Left lung (tissue), 10 donors: ENCODE data around the gene RAPGEF1. TPM values are rescaled to one million over a fixed set of nuclear protein-coding genes. Genes with fewer than 3 reads are reported as not detected.
A peak's percentile ranks its signal among the peaks of the same experiment; 100 is the strongest.
"Not testable (repeated sequence)": the region's sequence is repeated elsewhere in the genome, so short reads cannot be mapped to it uniquely, and the experiment has no call there.

ENCODE experiments used
- ATAC-seq: fragments of 200-7000 bp; cut with Tn5 transposase; one replicate; pipeline ENCODE4 v1.9.1; 2020; ENCODE audit warnings: moderate library complexity
- DNase-seq, 4 donors: peaks; one replicate each; pipeline ENCODE4 v3.0.0-alpha.2; 2013 to 2020
- H3K27ac ChIP-seq, 2 donors: fragments of 200-600 bp; sonication (generic) in 1 of 2; one replicate each; pipeline versions ENCODE4 v1.5.0 to v1.8.0; 2020 to 2021
- H3K27me3 ChIP-seq, 2 donors: fragments of 200-600 bp; sonication (generic) in 1 of 2; one replicate each; pipeline versions ENCODE4 v1.5.0 to v1.8.0; 2020 to 2021
- H3K36me3 ChIP-seq, 2 donors: fragments of 200-600 bp; sonication (generic) in 1 of 2; one replicate each; pipeline versions ENCODE4 v1.5.0 to v1.8.0; 2020 to 2021
- H3K4me1 ChIP-seq, 2 donors: fragments of 200-600 bp; one replicate each; pipeline ENCODE4 v1.8.0; 2021
- H3K4me3 ChIP-seq, 2 donors: fragments of 200-600 bp; sonication (generic) in 1 of 2; one replicate each; pipeline versions ENCODE4 v1.5.0 to v1.8.0; 2020 to 2021; ENCODE audit warnings: mild to moderate bottlenecking in 1 of 2
- H3K9me3 ChIP-seq, 2 donors: fragments of 200-600 bp; sonication (generic) in 1 of 2; one replicate each; pipeline versions ENCODE4 v1.5.0 to v1.8.0; 2020 to 2021
- CTCF ChIP-seq, 2 donors: fragments of 200-600 bp; sonication (generic) in 1 of 2; IDR thresholded peaks; one replicate each; pipeline versions ENCODE4 v1.5.0 to v1.8.0; 2021; ENCODE audit warnings: antibody characterized with exemption in 2 of 2
- intact Hi-C, 2 donors: fragments of 100-400 bp; cut with DNase I; formaldehyde crosslinking; loops; one replicate each; pipeline versions ENCODE4 v1.11.2 to v1.14.2; 2022
- polyA plus RNA-seq, 6 donors: library from polyadenylated mRNA; unstranded; fragments of 120-200 nt; gene quantifications; one replicate each; pipeline ENCODE4 v1.2.1, GENCODE V29; 2013; ENCODE audit not compliant: insufficient read length in 6 of 6
- total RNA-seq, 2 donors: library from RNA; stranded (reverse); fragmentation: NEBNext Ultra II Directional; extraction: Animal tissue kit (Norgen Biotek cat#: 25700); gene quantifications; one replicate each; pipeline ENCODE4 v1.2.1, GENCODE V29; 2021
- donor health status: DM: no; HTN: yes; CAD: no.
- donor health status: DM: no; HTN: no; CAD: no.

RAPGEF1 gene
- total and polyA plus RNA-seq, 8 donors, result 37.5 to 112 (median 45.6) TPM

- H3K4me3 ChIP-seq, result no peak overlapping the region
- H3K4me1 ChIP-seq, result peaks cover 20 to 69% of the 10 kb centered on the region in 2 donors
- intact Hi-C loops, result no loop called here
- DNase-seq (no peak), ATAC-seq (no peak)
- no peaks in the 10 kb centered on the region for H3K9me3 ChIP-seq
- H3K27me3 ChIP-seq, result no peaks in the 10 kb centered on the region
- no peaks in the 10 kb centered on the region for H3K36me3 ChIP-seq
- peak overlapping the region in 1 of 2 donors; percentile 21 for H3K27ac ChIP-seq
- no peak for TF ChIP-seq CTCF (IDR thresholded peaks at IDR 0.05)
These were observed 73.8 kb downstream of the RAPGEF1 start for GRCh38 chr9:131666029-131666428.

GRCh38 chr9:131663288-131663687 is 76.6 kb downstream of the RAPGEF1 start:
- Histone ChIP-seq H3K36me3 (no peaks in the 10 kb centered on the region), H3K27ac (no peak overlapping the region), H3K4me1 (peaks cover 15 to 67% of the 10 kb centered on the region in 2 donors), H3K9me3 (no peaks in the 10 kb centered on the region), H3K27me3 (no peaks in the 10 kb centered on the region), H3K4me3 (no peak overlapping the region)
- DNase-seq (no peak), ATAC-seq (no peak)
- intact Hi-C loops, result no loop called here
- no peak for TF ChIP-seq CTCF (IDR thresholded peaks at IDR 0.05)

- H3K4me3 ChIP-seq, H3K9me3 ChIP-seq, intact Hi-C loops: not testable (repeated sequence)
These were observed 77.6 kb downstream of the RAPGEF1 start for GRCh38 chr9:131662289-131662621.

GRCh38 chr9:131661568-131662288 is 78.1 kb downstream of the RAPGEF1 start:
- DNase-seq, result no peak
- no peaks in the 10 kb centered on the region for H3K9me3 ChIP-seq
- no peak for ATAC-seq

More at GRCh38 chr9:131662289-131662621, 77.6 kb downstream of the RAPGEF1 start:
- H3K27ac ChIP-seq, ATAC-seq, H3K27me3 ChIP-seq, H3K36me3 ChIP-seq, DNase-seq: not testable (repeated sequence)
- peaks cover 18 to 67% of the 10 kb centered on the region in 2 donors for H3K4me1 ChIP-seq

GRCh38 chr9:131660466-131661405 is 79.1 kb downstream of the RAPGEF1 start:
- ATAC-seq (no peak), DNase-seq (no peak)
- Histone ChIP-seq H3K9me3 (no peaks in the 10 kb centered on the region), H3K4me1 (peaks cover 21 to 67% of the 10 kb centered on the region in 2 donors), H3K36me3 (no peaks in the 10 kb centered on the region), H3K4me3 (no peak overlapping the region), H3K27me3 (no peaks in the 10 kb centered on the region), H3K27ac (no peak overlapping the region)
- intact Hi-C loops, result no loop called here
- no peak for TF ChIP-seq CTCF (IDR thresholded peaks at IDR 0.05)

More at GRCh38 chr9:131661568-131662288, 78.1 kb downstream of the RAPGEF1 start:
- Histone ChIP-seq H3K27ac (no peak overlapping the region), H3K36me3 (no peaks in the 10 kb centered on the region), H3K4me3 (no peak overlapping the region), H3K4me1 (peaks cover 18 to 67% of the 10 kb centered on the region in 2 donors), H3K27me3 (no peaks in the 10 kb centered on the region)
- TF ChIP-seq CTCF (IDR thresholded peaks at IDR 0.05), result no peak
- intact Hi-C loops, result no loop called here
